HK-2 (cell line): ENCODE data around the gene SLC25A5.

ENCODE experiments used
- DNase-seq: peaks from one replicate; pipeline ENCODE4 v3.0.0-alpha.2; 2018; ENCODE audit not compliant: unreplicated experiment

Gene SLC25A5

DNA sequence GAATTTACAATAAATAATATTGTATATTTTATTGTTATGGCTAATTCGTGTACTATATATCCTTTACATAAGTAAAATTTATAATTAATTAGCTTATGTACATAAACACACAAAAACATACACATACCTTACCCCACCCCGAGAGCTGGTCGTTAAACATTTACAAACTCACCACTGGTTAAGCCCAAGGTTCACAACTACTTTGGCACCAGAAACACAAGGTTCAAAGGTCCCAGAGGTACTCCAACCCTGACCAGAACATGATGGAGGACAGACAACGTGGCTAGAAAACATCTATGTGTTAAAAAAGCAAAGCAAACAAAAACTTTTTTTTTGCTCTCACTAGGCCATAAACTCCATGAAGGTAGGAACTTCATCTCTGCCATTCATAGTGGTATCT, 37.7 kb downstream of the SLC25A5 start:
- DNase-seq: no peak

DNA sequence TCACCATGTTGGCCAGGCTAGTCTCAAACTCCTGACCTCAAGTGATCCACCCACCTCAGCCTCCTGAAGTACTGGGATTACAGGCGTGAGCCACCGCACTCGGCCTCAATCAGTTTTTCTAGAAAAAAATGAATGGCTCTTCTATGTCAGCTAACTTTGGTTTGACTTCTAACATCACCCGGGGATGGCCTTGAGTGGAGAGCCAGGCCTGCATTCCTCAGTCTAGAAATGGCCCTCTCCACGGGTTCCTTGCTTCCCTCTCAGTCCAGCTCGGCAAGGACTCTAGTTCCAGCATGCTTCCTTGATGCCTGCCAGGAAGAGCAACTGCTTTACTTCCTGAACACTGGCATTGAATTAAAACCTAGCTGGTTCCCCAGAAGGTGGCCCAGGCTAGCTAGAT, 39.0 kb downstream of the SLC25A5 start:
- DNase-seq: no peak

DNA sequence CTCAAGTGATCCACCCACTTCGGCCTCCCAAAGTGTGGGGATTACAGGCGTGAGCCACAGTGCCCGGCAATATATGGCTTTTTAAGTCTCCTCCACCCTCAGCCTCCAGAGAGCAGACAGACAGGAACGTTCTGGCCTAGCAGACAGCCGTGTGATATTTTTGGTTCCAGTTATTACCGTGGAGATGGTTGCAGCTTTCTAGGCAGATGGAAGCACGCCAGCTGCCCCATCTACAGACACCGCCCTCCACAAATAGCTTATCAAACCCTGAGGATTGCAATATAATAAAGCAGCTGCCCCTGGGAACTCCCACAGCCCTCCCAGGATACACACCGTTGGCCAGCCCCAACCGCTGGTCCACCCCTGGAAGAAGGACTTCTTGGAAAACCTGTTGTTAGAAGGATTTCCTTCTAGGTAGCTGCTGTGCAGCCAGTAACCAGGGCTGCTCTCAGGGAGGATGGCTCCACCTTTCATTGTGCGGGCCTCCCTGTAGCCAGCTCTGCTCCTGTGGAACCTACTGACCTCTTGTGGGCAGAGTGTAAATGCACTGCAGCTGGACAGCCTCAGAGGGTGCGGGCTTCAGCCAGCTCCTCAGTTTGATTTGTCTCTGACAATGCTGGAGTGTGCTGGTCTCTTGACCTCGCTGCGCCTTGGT, 44.0 kb downstream of the SLC25A5 start:
- peak; percentile 53 for DNase-seq

- peak; percentile 33 for DNase-seq
Measured at GRCh38 chrX:119516157-119516702, 48.0 kb downstream of the SLC25A5 start.

DNA sequence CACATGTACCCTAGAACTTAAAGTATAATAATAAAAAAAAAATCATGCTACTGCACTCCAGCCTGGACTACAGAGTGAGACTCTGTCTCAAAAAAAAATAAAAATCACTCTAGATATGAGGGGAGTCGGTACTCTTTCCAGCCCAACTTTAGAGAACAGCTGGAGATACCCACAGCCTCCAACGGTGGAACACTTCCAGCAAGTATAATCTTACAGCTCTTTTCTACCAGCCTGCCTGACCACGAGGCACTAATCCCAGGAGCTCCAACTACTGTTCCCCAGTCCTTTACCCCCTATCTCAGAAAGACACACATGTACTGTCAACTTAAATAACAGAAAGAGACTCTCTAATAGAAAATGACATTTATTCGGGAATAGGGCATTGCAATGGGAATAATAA, 50.1 kb downstream of the SLC25A5 start:
- no peak for DNase-seq
